HEK293 (cell line): ENCODE data around the gene RPS6KA2.

Experiments
- BCL11B ChIP-seq: fragments of 450-650 bp; formaldehyde crosslinking; IDR thresholded peaks from 2 replicates; pipeline ENCODE4 v1.5.1; 2016; ENCODE audit warnings: low read depth, missing biosample characterization, missing genetic modification characterization
- GLIS2 ChIP-seq: fragments of 450-650 bp; formaldehyde crosslinking; IDR thresholded peaks from 2 replicates; pipeline ENCODE4 v1.5.1; 2016; ENCODE audit warnings: missing biosample characterization, missing genetic modification characterization
- HOXC10 ChIP-seq: sonication (generic); formaldehyde crosslinking; IDR thresholded peaks from 2 replicates; pipeline ENCODE4 v1.8.1; 2023; ENCODE audit warnings: mild to moderate bottlenecking, missing genetic modification reagents
- KLF10 ChIP-seq: fragments of 450-650 bp; IDR thresholded peaks from 2 replicates; pipeline ENCODE4 v1.5.1; 2018; ENCODE audit warnings: missing biosample characterization, mild to moderate bottlenecking, missing genetic modification characterization
- MEIS1 ChIP-seq: sonication (generic); formaldehyde crosslinking; IDR thresholded peaks from 2 replicates; pipeline ENCODE4 v1.8.1; 2022; ENCODE audit warnings: missing genetic modification reagents, mild to moderate bottlenecking, borderline replicate concordance
- MYNN ChIP-seq: fragments of 450-650 bp; formaldehyde crosslinking; IDR thresholded peaks from 2 replicates; pipeline ENCODE4 v1.5.1; 2016; ENCODE audit warnings: missing biosample characterization, missing genetic modification characterization, borderline replicate concordance
- OSR2 ChIP-seq: fragments of 450-650 bp; formaldehyde crosslinking; IDR thresholded peaks from 2 replicates; pipeline ENCODE4 v1.5.1; 2016; ENCODE audit warnings: missing biosample characterization, missing genetic modification characterization
- PRDM10 ChIP-seq: fragments of 450-650 bp; formaldehyde crosslinking; IDR thresholded peaks from 2 replicates; pipeline ENCODE4 v1.5.1; 2016; ENCODE audit warnings: missing biosample characterization, missing genetic modification characterization
- PRDM2 ChIP-seq: fragments of 450-650 bp; formaldehyde crosslinking; IDR thresholded peaks from 2 replicates; pipeline ENCODE4 v1.5.1; 2016; ENCODE audit warnings: missing biosample characterization, missing genetic modification characterization, borderline replicate concordance
- ZFP69B ChIP-seq: fragments of 450-650 bp; formaldehyde crosslinking; IDR thresholded peaks from 2 replicates; pipeline ENCODE4 v1.5.1; 2016; ENCODE audit warnings: missing biosample characterization, missing genetic modification characterization
- ZNF155 ChIP-seq: fragments of 450-650 bp; formaldehyde crosslinking; IDR thresholded peaks from 2 replicates; pipeline ENCODE4 v1.5.1; 2016; ENCODE audit warnings: missing biosample characterization, missing genetic modification characterization
- ZNF174 ChIP-seq: fragments of 450-650 bp; formaldehyde crosslinking; IDR thresholded peaks from 2 replicates; pipeline ENCODE4 v1.5.0; 2017; ENCODE audit warnings: missing biosample characterization, mild to moderate bottlenecking, missing genetic modification characterization
- ZNF184 ChIP-seq: fragments of 450-650 bp; IDR thresholded peaks from 2 replicates; pipeline ENCODE4 v1.5.1; 2018; ENCODE audit warnings: missing biosample characterization, mild to moderate bottlenecking, missing genetic modification characterization
- ZNF292 ChIP-seq: fragments of 450-650 bp; formaldehyde crosslinking; IDR thresholded peaks from 2 replicates; pipeline ENCODE4 v1.5.1; 2016; ENCODE audit warnings: low read depth, missing biosample characterization, missing genetic modification characterization, borderline replicate concordance
- ZNF302 ChIP-seq: fragments of 450-650 bp; formaldehyde crosslinking; IDR thresholded peaks from 2 replicates; pipeline ENCODE4 v1.5.1; 2016; ENCODE audit warnings: missing biosample characterization, missing genetic modification characterization, low read depth
- ZNF341 ChIP-seq: fragments of 450-650 bp; formaldehyde crosslinking; IDR thresholded peaks from 2 replicates; pipeline ENCODE4; 2016; ENCODE audit warnings: low read depth, missing biosample characterization, missing genetic modification characterization
- ZNF416 ChIP-seq: fragments of 450-650 bp; formaldehyde crosslinking; IDR thresholded peaks from 2 replicates; pipeline ENCODE4 v1.5.1; 2016; ENCODE audit warnings: missing biosample characterization, missing genetic modification characterization
- ZNF423 ChIP-seq: fragments of 450-650 bp; formaldehyde crosslinking; IDR thresholded peaks from 2 replicates; pipeline ENCODE4 v1.5.1; 2016; ENCODE audit warnings: missing biosample characterization, missing genetic modification characterization
- ZNF585B ChIP-seq: fragments of 450-650 bp; formaldehyde crosslinking; IDR thresholded peaks from 2 replicates; pipeline ENCODE4 v1.5.1; 2016; ENCODE audit warnings: missing biosample characterization, missing genetic modification characterization
- ZXDB ChIP-seq: fragments of 450-650 bp; formaldehyde crosslinking; IDR thresholded peaks from 2 replicates; pipeline ENCODE4 v1.5.1; 2016; ENCODE audit warnings: missing biosample characterization, missing genetic modification characterization
- TF ChIP-seq, protein P1 (sequence below): fragments of 450-650 bp; formaldehyde crosslinking; IDR thresholded peaks from 2 replicates; pipeline ENCODE4 v1.5.1; 2016; ENCODE audit warnings: missing biosample characterization, missing genetic modification characterization
- TF ChIP-seq, protein P2 (sequence below): fragments of 450-650 bp; formaldehyde crosslinking; IDR thresholded peaks from 2 replicates; pipeline ENCODE4 v1.5.1; 2016; ENCODE audit warnings: missing biosample characterization, missing genetic modification characterization
- TF ChIP-seq, protein P3 (sequence below): fragments of 450-650 bp; formaldehyde crosslinking; IDR thresholded peaks from 2 replicates; pipeline ENCODE4 v1.5.1; 2016; ENCODE audit warnings: missing biosample characterization, missing genetic modification characterization

The RPS6KA2 gene

DNA sequence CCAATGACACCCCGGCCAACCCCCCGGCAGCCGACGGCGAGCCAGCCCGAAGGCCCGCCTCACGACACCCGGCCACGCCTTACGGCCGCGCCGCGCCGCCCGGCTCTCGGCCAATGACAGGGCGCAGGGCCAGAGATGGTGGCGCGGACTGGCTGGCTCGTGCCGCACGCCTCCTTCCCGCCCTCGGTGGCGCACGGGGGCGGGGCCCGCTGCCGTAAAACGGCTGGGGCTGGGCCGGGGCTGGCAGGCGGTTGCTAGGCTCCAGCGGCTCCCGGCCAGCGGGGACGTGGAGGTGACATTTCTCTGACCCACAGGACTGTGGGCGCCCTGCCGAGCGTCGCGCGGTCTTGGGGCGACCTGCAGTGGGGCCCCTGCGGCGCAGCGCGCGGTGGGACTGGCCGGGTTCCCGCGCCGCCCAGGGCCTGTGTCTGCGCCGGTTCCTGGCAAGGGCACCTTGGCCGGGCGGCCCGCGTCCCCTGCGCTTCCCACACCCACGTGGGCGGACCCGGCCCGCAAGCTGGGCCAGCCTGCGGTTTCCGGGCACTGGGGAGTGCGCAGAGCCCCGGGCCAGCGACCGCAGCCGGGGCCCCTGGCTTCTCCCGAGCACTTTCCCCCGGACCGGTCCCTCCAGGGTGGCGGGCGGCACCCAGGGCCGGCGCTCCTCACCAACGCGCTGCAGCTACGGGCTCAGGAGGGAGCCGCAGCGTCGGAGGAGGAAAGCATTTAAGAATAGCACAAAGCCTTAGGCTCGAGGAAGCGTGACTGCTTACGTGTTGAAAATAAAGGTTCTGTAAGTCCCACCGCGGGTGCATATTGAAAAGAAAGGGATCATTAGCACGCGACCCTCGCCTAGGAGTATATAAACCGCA, 243.9 kb downstream of the RPS6KA2 start, which contains the start of gene MPC1 (continued):
- TF ChIP-seq PRDM2, result no peak
- no peak for TF ChIP-seq GLIS2 (tag by site-specific recombination)
- TF ChIP-seq ZNF423, result peak; percentile 38; the same call in 1 of the 2 replicates
- TF ChIP-seq ZNF292 (tag by site-specific recombination), result no peak
- no peak for TF ChIP-seq ZNF155 (tag by site-specific recombination)
- peak; percentile 36; the same call in 1 of the 2 replicates for TF ChIP-seq ZXDB (tag by site-specific recombination)
- 0 out of 2 replicates have a peak, but pooled peaks have one; percentile 7 for TF ChIP-seq MYNN (tag by site-specific recombination)
- peak; percentile 100 for TF ChIP-seq KLF10 (tag by site-specific recombination)
- no peak for TF ChIP-seq OSR2 (tag by site-specific recombination)
- TF ChIP-seq, protein P1, sequence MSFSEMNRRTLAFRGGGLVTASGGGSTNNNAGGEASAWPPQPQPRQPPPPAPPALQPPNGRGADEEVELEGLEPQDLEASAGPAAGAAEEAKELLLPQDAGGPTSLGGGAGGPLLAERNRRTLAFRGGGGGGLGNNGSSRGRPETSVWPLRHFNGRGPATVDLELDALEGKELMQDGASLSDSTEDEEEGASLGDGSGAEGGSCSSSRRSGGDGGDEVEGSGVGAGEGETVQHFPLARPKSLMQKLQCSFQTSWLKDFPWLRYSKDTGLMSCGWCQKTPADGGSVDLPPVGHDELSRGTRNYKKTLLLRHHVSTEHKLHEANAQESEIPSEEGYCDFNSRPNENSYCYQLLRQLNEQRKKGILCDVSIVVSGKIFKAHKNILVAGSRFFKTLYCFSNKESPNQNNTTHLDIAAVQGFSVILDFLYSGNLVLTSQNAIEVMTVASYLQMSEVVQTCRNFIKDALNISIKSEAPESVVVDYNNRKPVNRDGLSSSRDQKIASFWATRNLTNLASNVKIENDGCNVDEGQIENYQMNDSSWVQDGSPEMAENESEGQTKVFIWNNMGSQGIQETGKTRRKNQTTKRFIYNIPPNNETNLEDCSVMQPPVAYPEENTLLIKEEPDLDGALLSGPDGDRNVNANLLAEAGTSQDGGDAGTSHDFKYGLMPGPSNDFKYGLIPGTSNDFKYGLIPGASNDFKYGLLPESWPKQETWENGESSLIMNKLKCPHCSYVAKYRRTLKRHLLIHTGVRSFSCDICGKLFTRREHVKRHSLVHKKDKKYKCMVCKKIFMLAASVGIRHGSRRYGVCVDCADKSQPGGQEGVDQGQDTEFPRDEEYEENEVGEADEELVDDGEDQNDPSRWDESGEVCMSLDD (tag by site-specific recombination), result no peak
- 0 out of 2 replicates have a peak, but pooled peaks have one; percentile 31 for TF ChIP-seq ZNF184
- TF ChIP-seq ZNF302 (tag by site-specific recombination), result no peak
- TF ChIP-seq HOXC10 (CRISPR knock-in tag), result peak; percentile 69; the same call in 1 of the 2 replicates
- no peak for TF ChIP-seq BCL11B (tag by site-specific recombination)
- TF ChIP-seq, protein P2, sequence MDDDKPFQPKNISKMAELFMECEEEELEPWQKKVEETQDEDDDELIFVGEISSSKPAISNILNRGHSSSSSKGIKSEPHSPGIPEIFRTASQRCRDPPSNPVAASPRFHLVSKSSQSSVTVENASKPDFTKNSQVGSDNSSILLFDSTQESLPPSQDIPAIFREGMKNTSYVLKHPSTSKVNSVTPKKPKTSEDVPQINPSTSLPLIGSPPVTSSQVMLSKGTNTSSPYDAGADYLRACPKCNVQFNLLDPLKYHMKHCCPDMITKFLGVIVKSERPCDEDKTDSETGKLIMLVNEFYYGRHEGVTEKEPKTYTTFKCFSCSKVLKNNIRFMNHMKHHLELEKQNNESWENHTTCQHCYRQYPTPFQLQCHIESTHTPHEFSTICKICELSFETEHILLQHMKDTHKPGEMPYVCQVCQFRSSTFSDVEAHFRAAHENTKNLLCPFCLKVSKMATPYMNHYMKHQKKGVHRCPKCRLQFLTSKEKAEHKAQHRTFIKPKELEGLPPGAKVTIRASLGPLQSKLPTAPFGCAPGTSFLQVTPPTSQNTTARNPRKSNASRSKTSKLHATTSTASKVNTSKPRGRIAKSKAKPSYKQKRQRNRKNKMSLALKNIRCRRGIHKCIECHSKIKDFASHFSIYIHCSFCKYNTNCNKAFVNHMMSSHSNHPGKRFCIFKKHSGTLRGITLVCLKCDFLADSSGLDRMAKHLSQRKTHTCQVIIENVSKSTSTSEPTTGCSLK, result no peak
- peak; percentile 52; the same call in 1 of the 2 replicates for TF ChIP-seq MEIS1 (CRISPR knock-in tag)
- TF ChIP-seq, protein P3, sequence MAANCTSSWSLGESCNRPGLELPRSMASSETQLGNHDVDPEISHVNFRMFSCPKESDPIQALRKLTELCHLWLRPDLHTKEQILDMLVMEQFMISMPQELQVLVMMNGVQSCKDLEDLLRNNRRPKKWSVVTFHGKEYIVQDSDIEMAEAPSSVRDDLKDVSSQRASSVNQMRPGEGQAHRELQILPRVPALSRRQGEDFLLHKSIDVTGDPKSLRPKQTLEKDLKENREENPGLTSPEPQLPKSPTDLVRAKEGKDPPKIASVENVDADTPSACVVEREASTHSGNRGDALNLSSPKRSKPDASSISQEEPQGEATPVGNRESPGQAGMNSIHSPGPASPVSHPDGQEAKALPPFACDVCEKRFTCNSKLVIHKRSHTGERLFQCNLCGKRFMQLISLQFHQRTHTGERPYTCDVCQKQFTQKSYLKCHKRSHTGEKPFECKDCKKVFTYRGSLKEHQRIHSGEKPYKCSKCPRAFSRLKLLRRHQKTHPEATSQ, result no peak
- TF ChIP-seq ZNF416, result no peak
- no peak for TF ChIP-seq ZNF341 (tag by site-specific recombination)
- TF ChIP-seq ZNF174 (tag by site-specific recombination), result no peak
- TF ChIP-seq ZFP69B (tag by site-specific recombination), result no peak
- TF ChIP-seq ZNF585B (tag by site-specific recombination), result no peak
- peak; percentile 60 for TF ChIP-seq PRDM10
